GM18909 (cell line): ENCODE measurements around the gene NOC2L.

Experiments
- ATAC-seq: cut with Tn5 transposase; IDR thresholded peaks from one replicate; pipeline ENCODE4 v1.9.1; 2021; ENCODE audit warnings: mild to moderate bottlenecking; ENCODE audit not compliant: unreplicated experiment, poor library complexity

NOC2L gene

DNA sequence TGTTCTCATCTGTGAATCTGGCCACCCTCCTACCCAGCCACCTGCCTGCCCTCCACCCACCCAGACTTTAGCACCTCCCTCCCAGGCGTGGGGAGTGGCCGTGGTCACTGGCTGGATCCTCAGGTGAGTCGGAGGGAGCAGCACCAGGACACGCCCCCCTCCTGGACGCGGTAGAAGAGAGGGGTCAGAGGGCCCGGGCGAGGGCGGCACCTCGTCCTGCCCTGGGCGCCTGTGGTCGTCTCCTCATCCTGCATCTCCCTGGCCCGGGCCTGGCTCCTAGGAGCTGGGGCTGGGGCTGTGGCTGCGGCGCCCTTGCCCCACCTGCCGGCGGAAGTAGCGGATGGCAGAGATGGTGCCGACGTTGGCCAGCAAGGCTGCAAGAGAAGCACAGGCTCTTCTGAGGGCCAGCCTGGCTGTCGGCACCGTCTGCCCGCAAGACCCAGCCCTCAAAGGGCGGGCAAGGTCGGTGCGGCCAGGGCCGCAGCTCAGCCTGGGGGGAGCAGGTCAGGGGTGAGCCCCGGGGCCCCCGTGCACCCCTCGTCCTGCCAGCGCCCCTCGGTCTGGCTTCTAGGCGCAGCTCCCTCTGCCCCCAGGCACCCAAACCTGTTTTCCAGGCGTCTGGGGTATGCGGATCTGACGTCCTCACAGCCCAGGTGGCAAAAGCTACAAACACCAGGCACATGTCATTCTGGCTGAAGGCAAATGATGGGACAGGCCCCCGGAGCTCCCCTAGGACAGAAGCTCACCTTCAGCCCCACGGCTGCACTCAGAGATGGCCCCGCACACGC lies 17.0 kb upstream of the NOC2L start:
- no peak for ATAC-seq

DNA sequence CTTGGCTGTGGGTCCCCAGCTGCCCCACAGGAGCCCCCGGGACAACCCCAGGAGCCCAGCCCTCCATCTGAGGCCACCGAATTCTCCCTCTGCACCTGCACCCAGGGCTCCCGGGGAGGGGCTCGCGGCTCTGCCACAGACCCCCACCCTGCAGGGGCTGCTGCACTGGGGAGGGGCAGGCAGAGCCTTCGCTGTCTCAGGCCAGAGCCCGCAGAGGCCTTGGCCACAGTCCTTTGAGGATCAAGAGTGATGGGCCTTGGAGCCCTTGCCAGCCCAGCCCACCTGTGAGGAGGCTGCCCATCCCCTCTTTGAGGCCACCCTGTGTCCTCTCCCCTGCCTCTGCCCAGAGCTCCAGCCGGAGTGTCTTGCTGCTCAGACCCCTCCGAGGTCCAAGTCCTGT lies 16.3 kb upstream of the NOC2L start:
- no peak for ATAC-seq

DNA sequence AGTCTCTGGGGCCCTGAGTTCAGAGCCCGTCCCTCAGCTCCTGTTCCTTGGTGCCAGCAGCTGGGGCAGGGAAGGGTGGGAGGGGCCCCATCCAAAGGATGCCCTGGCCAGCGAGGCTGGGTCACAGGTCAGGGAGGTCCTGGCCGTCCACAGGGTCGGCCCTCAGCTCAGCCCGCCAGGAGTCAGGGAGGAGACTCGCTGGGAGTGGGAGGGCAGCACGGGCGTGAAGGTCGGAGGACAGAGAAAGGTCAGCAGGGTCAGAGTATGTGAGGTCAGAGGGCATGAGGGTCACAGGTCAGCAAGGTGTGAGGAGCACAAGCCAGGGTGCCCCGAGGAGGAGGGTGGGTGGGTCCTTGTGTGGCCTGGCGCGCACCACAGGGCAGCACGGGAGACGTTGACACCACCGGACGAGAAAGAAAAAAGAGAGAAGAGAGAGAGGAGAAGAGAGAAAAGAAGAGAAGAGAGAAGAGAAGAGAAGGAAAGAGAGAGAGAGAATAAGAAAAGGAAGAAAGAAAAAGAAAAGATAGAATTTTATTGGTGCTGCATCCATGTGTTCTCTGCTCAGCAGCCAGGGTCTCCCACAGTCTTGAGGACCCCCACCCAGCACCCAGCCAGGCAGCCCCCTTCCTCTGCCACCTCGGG lies 15.8 kb upstream of the NOC2L start:
- no peak for ATAC-seq

DNA sequence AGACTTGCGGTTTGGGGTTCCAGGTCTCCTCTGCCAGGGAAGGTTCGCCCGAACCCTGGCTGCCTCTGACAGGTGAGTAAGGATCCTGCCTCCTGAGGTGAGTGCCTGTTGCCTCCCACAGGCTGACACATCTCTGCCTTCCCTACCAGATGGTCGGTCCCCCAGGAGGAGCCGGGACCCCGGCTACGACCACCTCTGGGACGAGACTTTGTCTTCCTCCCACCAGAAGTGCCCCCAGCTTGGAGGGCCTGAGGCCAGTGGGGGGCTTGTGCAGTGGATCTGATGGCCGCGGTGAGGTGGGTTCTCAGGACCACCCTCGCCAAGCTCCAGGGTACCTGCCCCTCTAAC lies 15.2 kb upstream of the NOC2L start:
- ATAC-seq = no peak

DNA sequence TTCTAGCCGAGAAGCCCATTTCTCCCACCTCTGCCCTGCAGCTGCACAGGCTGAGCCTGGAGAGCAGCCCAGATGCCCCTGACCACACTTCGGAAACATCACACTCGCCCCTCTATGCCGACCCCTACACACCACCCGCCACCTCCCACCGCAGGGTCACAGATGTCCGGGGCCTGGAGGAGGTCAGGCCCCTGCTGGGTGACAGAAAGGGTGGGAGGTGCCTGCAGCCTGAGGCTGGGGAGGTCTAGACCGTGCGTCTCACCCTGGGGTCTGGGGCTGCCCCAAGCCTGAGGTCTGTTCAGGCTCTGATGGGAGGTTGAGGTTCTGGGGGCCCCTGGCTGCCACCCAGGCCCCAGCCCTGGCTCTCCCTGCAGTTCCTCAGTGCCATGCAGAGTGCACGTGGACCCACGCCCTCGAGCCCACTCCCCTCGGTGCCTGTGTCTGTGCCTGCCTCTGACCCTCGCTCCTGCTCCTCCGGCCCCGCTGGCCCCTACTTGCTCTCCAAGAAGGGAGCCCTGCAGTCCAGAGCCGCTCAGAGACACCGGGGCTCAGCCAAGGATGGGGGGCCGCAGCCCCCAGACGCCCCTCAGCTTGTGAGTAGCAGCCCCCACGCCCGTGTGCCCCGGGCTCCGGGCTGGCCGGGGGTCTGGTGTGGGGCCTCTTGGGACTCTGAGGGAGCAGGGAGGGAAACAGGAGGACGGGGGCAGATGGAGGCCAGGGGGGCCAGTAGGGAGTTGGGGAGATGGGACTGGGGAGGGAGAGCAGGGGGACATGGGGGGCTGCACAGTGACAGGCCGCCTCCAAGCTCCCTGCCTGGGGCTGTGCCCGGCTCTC lies 14.6 kb upstream of the NOC2L start:
- ATAC-seq = no peak

DNA sequence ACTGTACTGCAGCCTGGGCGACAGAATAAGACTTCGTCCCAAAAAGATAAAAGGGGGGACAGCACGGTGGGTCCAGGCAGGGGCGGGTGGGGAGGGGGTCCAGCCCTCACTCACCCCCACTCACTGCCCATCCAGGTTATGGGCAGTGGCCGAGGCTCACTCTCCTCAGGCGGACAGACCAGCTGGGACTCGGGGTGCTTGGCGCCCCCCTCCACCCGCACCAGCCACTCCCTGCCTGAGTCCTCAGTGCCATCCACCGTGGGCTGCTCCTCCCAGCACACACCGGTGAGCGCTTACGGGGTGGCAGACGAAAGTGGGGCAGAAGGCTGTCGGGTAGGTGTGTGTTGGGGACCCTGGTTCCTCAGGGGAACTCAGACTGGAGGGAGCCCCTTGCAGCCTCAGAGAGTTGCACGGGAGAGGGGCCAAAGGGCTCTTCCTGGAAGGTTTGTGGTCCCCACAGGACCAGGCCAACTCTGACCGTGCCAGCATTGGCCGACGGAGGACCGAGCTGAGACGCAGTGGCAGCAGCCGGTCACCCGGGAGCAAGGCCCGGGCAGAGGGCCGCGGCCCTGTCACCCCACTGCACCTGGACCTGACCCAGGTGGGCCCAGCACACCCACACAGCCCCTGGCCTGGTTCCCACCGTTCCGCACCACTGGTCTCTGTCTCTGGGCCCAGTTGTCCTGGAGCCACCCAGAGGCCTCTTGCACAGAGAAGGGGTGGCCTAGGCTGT lies 13.8 kb upstream of the NOC2L start:
- no peak for ATAC-seq

DNA sequence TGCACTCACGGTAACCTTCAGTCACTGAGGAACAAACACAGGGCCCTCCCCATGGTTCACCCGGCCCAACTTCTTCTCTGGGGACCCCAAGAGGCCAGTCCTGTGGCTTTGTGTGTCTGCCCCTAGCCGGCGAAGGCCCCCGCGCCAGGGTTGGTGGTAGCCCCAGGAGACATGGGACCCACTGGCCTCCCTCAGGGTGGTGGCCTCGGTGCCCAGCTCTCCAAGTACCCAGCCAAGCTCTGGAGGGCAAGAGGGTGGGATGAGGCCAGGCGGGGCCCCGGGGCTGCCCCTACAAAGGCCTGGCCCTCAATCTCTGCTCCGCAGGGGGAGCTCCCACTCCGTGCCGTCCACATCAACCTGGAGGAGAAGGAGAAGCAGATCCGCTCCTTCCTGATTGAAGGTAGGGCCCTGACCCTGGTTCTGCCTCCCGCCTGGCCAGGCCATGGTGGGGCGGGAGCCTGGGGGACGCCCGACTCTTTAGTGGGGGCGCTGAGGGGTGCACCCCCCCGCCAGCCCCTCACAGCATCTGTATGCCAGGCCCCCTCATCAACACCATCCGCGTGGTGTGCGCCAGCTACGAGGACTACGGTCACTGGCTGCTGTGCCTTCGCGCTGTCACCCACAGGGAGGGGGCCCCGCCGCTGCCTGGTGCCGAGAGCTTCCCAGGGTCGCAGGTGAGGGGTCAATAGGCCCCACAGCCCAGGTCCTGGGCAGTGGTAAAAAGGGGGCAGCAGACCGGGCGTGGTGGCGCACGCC lies 12.9 kb upstream of the NOC2L start:
- ATAC-seq = no peak

DNA sequence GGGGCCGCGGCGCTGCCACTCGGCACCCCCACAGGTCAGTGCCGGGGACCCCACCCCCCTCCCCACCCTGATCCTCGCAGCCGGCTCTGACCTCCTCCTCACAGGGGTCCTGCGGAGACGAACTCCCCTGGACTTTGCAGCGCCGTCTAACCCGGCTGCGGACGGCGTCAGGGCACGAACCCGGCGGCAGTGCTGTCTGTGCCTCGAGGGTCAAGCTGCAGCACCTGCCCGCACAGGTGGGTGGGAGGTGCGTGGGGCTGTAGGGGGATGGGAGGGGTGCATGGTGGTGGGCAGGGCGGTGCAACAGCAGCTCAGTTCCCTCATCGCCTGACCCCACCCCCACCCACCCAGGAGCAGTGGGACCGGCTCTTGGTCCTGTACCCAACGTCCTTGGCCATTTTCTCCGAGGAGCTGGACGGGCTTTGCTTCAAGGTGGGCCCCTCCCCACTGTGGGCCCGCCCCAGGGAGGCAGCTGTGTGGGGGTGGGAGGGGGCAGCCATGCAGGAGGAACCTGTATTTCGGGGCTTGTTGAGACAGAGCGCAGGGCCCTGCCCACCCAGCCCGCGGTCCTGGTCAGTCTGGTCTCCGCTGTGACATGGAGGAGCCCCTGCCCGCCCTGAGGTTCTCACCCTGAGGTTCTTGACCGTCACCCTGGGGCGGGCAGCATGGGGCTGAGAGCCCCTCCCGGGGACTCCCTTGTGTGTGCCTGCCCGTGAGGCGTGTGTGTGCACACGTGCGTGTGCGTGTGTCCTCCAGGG lies 12.1 kb upstream of the NOC2L start:
- no peak for ATAC-seq

DNA sequence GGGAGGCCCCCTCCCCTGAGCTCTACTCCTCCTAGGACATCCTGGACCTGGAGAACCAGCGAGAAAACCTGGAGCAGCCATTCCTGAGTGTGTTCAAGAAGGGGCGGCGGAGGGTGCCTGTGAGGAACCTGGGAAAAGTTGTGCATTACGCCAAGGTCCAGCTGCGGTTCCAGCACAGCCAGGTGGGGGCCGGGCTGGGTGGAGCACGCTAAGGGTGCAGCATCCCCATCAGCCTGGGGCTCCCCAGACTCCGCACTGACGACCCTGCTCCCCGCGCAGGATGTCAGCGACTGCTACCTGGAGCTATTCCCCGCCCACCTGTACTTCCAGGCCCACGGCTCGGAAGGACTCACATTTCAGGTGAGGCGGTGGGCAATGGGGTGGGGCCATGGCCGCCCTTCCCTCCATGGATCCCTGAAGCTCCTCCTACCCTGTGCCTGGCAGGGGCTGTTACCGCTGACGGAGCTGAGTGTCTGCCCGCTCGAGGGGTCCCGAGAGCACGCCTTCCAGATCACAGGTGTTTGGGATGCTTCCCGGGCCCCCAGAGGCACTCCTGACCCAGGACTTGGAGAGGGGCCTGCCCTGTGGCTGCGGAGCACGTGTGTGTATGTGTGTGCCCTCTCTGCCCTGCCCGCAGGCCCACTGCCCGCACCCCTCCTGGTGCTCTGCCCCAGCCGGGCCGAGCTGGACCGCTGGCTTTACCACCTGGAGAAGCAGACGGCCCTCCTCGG lies 11.4 kb upstream of the NOC2L start:
- no peak for ATAC-seq

DNA sequence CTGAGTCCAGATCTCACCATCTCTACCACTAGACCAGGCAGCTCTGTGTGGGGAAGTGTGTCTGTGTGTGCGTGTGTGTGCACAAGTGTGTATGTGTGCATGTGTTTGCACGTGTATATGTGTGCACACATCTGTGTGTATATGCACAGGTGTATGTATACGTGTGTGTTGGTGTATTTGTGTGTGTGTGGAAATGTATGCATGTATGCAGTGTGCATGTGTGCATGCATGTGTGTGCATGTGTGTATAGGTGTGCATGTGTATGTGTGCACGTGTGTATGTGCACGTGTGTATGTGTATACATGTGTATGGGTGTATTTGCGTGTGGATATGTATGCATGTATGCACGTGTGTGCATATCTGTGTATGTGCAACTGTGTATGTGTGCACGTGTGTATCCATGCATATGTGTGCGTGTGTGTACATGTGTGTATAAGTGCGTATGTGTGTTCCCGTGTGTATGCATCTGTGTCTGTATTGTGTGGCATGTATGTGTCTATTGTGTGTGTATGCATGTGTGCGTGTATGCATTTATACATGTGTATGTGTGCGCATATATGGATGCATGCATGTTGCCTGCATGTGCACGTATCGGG lies 10.3 kb upstream of the NOC2L start:
- no peak for ATAC-seq

DNA sequence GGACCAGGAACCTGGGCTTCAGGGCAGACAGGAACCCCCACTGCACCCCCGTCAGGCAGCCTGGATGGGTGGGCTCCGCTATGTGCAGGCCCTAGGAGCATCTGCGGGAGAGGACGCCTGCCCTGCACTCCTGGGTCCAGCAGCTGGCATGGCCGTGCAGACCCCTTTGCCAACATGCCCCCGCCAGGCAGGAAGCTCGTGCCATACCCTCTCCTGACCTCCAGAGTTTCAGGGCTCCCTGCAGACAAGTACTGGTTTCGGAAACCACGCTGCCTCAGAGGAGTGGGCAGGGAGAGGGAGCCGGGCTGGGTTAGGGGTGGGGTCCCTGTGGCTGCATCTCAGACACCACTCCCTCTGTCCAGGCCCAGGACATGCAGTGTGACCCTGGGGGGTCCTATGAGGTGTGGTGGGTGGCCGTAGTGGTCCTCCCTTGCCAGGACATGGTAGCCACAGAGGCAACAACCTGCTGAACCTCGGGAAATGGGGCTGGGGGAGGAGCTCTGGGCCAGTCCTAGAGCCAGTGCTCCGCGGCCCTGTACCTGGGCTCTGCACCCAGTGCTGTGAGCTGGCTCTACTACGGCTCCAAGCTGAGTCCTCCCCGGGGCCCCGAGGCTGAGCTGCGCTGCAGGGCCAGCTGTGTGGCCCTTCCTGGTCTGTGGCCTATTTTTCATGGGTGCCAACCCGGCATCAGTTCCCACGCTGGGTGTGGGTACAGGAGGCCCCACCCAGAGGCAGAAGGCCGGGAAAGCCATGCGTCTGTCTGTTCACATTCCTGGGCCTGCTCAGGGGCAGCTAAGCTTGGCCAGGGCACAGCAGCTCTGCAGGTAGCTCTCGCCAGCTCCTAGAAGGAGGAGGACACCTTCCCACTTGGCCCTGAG lies 8.6 kb upstream of the NOC2L start:
- no peak for ATAC-seq

DNA sequence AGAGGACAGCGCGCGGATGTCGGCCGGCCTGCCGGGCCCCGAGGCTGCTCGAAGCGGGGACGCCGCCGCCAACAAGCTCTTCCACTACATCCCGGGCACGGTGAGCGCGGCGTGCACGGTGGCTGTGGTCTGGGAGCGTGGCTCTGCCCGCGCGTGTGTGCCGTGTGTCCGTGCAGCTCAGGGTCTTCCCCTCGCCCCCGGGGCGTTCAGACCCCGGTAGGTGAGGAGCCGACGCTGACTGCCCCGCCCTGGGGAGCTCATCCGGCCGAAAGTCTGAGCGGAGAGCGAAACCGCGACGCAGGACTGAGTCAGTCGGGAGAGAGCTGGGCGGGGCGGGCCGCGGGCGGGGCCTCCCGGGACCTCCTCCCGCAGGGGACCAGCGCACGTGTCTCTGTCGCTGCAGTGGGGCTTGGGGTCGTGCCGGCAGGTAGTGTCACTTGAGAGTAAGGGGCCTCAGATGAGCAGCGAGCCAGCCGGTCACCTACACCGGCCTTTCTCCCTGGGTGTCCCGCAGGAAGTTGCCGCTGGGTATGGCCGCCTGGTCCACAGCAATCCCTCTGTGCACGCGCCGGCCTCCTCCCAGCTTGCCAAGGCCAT lies 7.7 kb upstream of the NOC2L start:
- no peak for ATAC-seq

DNA sequence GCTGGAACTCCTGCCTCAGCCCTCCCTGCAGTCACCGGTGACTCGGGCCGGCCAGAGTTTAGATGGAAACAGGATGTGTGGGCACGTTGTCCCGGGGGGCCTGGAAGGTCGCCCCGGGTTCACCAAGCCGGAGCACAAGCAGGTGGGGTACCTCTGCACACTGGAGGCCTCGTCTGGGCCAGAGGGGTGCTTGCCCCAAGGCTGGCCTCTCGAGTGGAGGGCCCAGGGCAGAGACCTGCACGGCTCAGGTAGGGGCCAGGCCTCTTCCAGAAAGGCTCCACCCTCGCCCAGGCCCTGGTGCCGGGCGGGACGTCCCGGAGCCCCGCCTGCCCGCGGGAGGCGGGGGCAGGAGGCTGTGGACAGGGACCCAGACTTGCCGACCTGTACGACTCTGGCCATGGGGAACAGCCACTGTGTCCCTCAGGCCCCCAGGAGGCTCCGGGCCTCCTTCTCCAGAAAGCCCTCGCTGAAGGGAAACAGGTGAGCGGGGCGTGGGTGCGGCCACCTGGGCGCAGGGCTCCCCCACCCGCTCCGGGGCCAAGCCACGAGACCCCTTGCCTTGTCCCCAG lies 7.2 kb upstream of the NOC2L start, which contains the start of gene PLEKHN1:
PLEKHN1 (plus strand) TSS at position 348 of the 569 bp plus-strand sequence; CDS start at position 398, 50 bp downstream.
- ATAC-seq = no peak

DNA sequence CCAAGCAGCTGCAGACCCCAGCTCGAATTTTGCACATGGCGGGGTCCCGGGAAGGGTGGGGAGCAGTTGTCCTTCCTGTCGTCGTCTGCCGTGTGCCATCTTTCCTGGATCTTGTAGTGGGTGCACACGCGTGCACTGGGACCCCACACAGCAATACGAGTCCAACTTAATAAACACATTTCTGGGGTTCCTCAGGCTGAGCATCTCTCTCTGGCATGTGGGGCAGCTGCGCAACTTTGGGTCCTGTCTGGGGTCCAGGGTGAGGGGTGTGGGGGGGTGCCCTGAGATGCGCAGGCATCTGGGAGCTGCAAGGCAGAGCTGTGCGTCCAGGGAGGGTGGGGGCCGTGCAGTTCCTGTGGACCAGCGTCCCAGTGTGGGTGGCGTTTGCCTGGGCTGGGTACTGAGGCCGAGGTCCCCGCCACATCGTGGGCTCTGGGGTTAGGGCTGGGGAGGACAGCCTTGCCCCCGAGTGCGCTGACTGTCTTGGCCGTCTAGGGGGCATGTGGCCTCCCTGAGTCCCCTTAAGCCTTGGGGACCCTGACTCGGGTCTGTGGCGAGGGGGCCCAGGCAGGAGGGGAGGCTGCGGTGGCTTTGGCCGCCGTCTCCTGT lies 6.6 kb upstream of the NOC2L start:
- no peak for ATAC-seq

DNA sequence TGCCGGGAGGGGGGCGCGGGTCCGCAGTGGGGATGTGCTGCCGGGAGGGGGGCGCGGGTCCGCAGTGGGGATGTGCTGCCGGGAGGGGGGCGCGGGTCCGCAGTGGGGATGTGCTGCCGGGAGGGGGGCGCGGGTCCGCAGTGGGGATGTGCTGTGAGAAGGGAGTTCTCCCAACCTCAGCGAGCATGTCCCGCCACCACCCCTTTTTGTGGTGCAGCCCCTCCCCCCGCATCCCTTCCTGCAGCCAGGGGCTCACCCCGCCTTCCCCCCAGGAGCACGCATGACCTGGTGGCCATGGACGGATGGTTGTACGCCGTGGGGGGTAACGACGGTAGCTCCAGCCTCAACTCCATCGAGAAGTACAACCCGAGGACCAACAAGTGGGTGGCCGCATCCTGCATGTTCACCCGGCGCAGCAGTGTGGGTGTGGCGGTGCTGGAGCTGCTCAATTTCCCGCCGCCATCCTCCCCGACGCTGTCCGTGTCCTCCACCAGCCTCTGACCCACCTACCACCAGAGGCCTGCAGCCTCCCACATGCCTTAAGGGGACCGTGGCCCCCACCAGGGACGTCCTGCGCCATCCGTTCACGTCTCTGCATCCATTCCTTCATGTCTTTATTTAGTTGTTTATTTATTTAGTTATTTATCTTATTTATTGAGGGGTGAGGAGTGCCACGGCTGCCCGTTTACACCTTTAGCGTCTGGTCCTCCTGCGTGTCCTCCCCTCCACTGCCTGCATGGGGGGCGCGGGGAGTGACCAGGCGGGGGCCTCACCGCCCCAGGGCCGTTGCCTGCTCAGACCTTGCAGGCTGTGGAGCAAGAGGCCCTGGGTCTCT lies 5.9 kb upstream of the NOC2L start:
- no peak for ATAC-seq
